ENCODE data around the gene ATAT1.

DNA sequence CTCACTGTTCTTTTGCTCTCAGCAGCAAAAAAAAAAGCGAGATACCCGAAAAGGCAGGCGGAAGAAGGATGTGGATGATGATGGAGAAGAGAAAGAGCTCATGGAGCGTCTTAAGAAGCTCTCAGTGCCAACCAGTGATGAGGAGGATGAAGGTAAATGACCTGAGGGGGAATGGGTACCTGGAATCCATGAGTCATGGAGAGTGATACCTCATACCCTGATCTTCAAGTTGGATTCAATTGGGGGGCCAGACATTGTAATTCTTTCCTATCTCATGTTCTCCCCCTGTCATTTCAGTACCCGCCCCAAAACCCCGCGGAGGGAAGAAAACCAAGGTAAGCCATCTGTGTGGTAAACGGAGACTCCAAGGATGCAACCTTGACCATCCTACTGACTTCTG, 48.6 kb upstream of the ATAT1 start:
- TF ChIP-seq POLR2AphosphoS5 (IDR thresholded peaks at IDR 0.05; ENCODE audit: low read depth) (no peak), GABPA (IDR thresholded peaks at IDR 0.05; ENCODE audit: low read depth) (no peak)

All from HL-60 (cell line).